ENCODE data around the gene CLEC16A. TPM values are rescaled to one million over a fixed set of nuclear protein-coding genes. Genes with fewer than 3 reads are reported as not detected.

The CLEC16A gene
- total RNA-seq, 3 donors from 2014 or later, result 20.0 to 35.3 (median 33.1) TPM

GRCh38 chr16:11171757-11172299 is 227.5 kb downstream of the CLEC16A start:
- no peaks in the 10 kb centered on the region for H3K36me3 ChIP-seq
- no peaks in the 10 kb centered on the region for H3K27me3 ChIP-seq
- intact Hi-C loops (cut with DNase I; ENCODE audit: low total_unique reads), result no loop called here
- H3K4me3 ChIP-seq, result no peak overlapping the region
- no peaks in the 10 kb centered on the region for H3K9me3 ChIP-seq
- DNase-seq (ENCODE audit: low spot score in 2 of 2), result no peak
- no peak overlapping the region for H3K27ac ChIP-seq
- TF ChIP-seq POLR2AphosphoS5 (IDR thresholded peaks at IDR 0.05), result no peak
- TF ChIP-seq POLR2A (IDR thresholded peaks at IDR 0.05), result no peak
- TF ChIP-seq CTCF (IDR thresholded peaks at IDR 0.05), result no peak
- no peaks in the 10 kb centered on the region for H3K4me1 ChIP-seq

GRCh38 chr16:11173426-11173825 is 229.1 kb downstream of the CLEC16A start:
- no peak overlapping the region for H3K4me3 ChIP-seq
- intact Hi-C loops (cut with DNase I; ENCODE audit: low total_unique reads), result no loop called here
- DNase-seq (ENCODE audit: low spot score in 2 of 2), result no peak
- no peaks in the 10 kb centered on the region for H3K4me1 ChIP-seq
- H3K36me3 ChIP-seq, result no peaks in the 10 kb centered on the region
- no peaks in the 10 kb centered on the region for H3K27me3 ChIP-seq
- no peak overlapping the region for H3K27ac ChIP-seq
- TF ChIP-seq POLR2AphosphoS5 (IDR thresholded peaks at IDR 0.05), result no peak
- no peaks in the 10 kb centered on the region for H3K9me3 ChIP-seq

- no peak for TF ChIP-seq POLR2AphosphoS5 (IDR thresholded peaks at IDR 0.05)
- no peak for TF ChIP-seq POLR2A (IDR thresholded peaks at IDR 0.05)
- Histone ChIP-seq H3K27ac (no peak overlapping the region), H3K4me3 (no peak overlapping the region), H3K36me3 (no peaks in the 10 kb centered on the region), H3K27me3 (no peaks in the 10 kb centered on the region), H3K4me1 (no peaks in the 10 kb centered on the region), H3K9me3 (no peaks in the 10 kb centered on the region)
- no peak for DNase-seq (ENCODE audit: low spot score in 2 of 2)
- intact Hi-C loops (cut with DNase I; ENCODE audit: low total_unique reads), result no loop called here
These were observed 229.8 kb downstream of the CLEC16A start for GRCh38 chr16:11174141-11174540.

GRCh38 chr16:11175106-11175786 is 230.9 kb downstream of the CLEC16A start:
- no peaks in the 10 kb centered on the region for H3K27me3 ChIP-seq
- no peak for DNase-seq (ENCODE audit: low spot score in 2 of 2)
- H3K27ac ChIP-seq, result no peak overlapping the region
- intact Hi-C loops (cut with DNase I; ENCODE audit: low total_unique reads), result no loop called here
- no peak for TF ChIP-seq POLR2A (IDR thresholded peaks at IDR 0.05)
- no peak for TF ChIP-seq POLR2AphosphoS5 (IDR thresholded peaks at IDR 0.05)
- no peaks in the 10 kb centered on the region for H3K36me3 ChIP-seq
- H3K4me1 ChIP-seq, result no peaks in the 10 kb centered on the region
- H3K4me3 ChIP-seq, result no peak overlapping the region
- no peaks in the 10 kb centered on the region for H3K9me3 ChIP-seq

GRCh38 chr16:11175787-11176341 is 231.5 kb downstream of the CLEC16A start:
- no peaks in the 10 kb centered on the region for H3K9me3 ChIP-seq
- no peak for TF ChIP-seq POLR2A (IDR thresholded peaks at IDR 0.05)
- intact Hi-C loops (cut with DNase I; ENCODE audit: low total_unique reads), result no loop called here
- DNase-seq (ENCODE audit: low spot score in 2 of 2), result no peak
- no peaks in the 10 kb centered on the region for H3K36me3 ChIP-seq
- H3K27ac ChIP-seq, result no peak overlapping the region
- no peaks in the 10 kb centered on the region for H3K27me3 ChIP-seq
- no peak overlapping the region for H3K4me3 ChIP-seq
- peaks cover 0 to 1% of the 10 kb centered on the region in 2 donors for H3K4me1 ChIP-seq

- intact Hi-C loops (cut with DNase I; ENCODE audit: low total_unique reads), result no loop called here
- Histone ChIP-seq H3K27ac (no peak overlapping the region), H3K27me3 (no peaks in the 10 kb centered on the region), H3K4me3 (no peak overlapping the region), H3K36me3 (no peaks in the 10 kb centered on the region), H3K9me3 (no peaks in the 10 kb centered on the region), H3K4me1 (peaks cover 0 to 6% of the 10 kb centered on the region in 2 donors)
- DNase-seq (ENCODE audit: low spot score in 2 of 2), result no peak
- TF ChIP-seq POLR2AphosphoS5 (IDR thresholded peaks at IDR 0.05) (no peak), CTCF (IDR thresholded peaks at IDR 0.05) (no peak), POLR2A (IDR thresholded peaks at IDR 0.05) (no peak)
These were observed 233.3 kb downstream of the CLEC16A start for GRCh38 chr16:11177578-11178160.

GRCh38 chr16:11178424-11178823 is 234.1 kb downstream of the CLEC16A start:
- Histone ChIP-seq H3K4me3 (no peak overlapping the region), H3K9me3 (no peaks in the 10 kb centered on the region), H3K4me1 (peaks cover 0 to 6% of the 10 kb centered on the region in 2 donors), H3K36me3 (no peaks in the 10 kb centered on the region), H3K27me3 (no peaks in the 10 kb centered on the region), H3K27ac (no peak overlapping the region)
- DNase-seq (ENCODE audit: low spot score in 2 of 2), result no peak
- no peak for TF ChIP-seq CTCF (IDR thresholded peaks at IDR 0.05)
- intact Hi-C loops (cut with DNase I; ENCODE audit: low total_unique reads), result no loop called here

All from breast epithelium (tissue), 4 donors.